ENCODE measurements around the gene ATP2C2. TPM values are rescaled to one million over a fixed set of nuclear protein-coding genes. Genes with fewer than 3 reads are reported as not detected.

The ATP2C2 gene
- total and polyA plus RNA-seq, 9 of the 15 experiments (the other 6 are each of a cell fraction or from before 2014, with no cell fraction given): 0.75 TPM; not detected in 8

DNA sequence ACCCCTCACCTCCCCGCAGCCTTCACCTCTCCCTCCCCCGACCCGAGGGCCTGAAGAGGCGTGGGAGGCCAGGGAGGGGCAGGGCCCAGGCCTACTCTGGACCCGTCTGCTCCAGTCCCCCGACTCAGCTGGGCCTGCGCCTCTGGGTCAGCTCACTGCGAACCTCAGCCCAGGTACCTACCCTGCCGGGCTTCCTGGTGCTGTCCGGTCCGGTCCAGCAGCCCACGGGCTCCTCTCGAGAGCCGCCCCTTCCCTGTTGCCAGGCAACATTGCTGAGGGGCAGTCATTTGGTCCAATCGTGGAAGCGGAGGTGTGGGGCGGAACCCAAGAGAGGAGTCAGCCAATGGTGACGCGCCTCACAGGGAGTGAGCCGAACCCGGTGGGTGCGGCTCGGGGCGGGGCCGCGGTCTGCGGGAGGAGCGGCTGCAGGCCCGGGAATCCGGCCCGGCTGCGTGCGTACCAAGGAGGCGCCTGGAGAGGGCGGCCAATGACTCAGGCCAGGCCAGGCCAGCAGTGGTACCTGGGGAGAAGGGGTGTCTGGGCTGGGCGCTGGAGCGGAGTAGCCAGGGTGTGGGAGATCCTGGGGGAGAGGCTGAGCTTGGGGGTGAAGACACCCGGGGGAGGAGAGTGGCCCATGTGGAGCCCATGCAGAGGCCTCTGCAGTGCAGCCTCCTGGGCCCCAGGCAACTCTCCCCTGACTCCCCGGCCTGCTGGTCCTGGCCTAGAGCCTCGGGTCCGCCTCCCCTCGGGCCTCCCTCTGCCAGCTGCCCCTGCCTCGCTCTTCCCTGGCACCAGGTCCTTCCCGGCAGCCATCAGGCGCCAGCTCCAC is 136.3 kb downstream of the ATP2C2 start, which contains the start of gene MEAK7 (continued):
- TF ChIP-seq, protein P1, sequence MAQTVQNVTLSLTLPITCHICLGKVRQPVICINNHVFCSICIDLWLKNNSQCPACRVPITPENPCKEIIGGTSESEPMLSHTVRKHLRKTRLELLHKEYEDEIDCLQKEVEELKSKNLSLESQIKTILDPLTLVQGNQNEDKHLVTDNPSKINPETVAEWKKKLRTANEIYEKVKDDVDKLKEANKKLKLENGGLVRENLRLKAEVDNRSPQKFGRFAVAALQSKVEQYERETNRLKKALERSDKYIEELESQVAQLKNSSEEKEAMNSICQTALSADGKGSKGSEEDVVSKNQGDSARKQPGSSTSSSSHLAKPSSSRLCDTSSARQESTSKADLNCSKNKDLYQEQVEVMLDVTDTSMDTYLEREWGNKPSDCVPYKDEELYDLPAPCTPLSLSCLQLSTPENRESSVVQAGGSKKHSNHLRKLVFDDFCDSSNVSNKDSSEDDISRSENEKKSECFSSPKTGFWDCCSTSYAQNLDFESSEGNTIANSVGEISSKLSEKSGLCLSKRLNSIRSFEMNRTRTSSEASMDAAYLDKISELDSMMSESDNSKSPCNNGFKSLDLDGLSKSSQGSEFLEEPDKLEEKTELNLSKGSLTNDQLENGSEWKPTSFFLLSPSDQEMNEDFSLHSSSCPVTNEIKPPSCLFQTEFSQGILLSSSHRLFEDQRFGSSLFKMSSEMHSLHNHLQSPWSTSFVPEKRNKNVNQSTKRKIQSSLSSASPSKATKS (CRISPR knock-in tag; IDR thresholded peaks at IDR 0.05): no peak
- no peak for TF ChIP-seq NCOR1 (IDR thresholded peaks at IDR 0.05)
- TF ChIP-seq KDM2B (CRISPR knock-in tag; IDR thresholded peaks at IDR 0.05): no peak
- TF ChIP-seq ZNF175 (CRISPR knock-in tag; IDR thresholded peaks at IDR 0.05; ENCODE audit: low read depth): no peak
- TF ChIP-seq CBX1 (IDR thresholded peaks at IDR 0.05; ENCODE audit: low read depth): peak; percentile 81; the same call in 1 of the 2 replicates
- TF ChIP-seq, protein P2, sequence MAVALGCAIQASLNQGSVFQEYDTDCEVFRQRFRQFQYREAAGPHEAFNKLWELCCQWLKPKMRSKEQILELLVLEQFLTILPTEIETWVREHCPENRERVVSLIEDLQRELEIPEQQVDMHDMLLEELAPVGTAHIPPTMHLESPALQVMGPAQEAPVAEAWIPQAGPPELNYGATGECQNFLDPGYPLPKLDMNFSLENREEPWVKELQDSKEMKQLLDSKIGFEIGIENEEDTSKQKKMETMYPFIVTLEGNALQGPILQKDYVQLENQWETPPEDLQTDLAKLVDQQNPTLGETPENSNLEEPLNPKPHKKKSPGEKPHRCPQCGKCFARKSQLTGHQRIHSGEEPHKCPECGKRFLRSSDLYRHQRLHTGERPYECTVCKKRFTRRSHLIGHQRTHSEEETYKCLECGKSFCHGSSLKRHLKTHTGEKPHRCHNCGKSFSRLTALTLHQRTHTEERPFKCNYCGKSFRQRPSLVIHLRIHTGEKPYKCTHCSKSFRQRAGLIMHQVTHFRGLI (CRISPR knock-in tag; IDR thresholded peaks at IDR 0.05): no peak
- TF ChIP-seq MAFK (IDR thresholded peaks at IDR 0.05; ENCODE audit: low read length): no peak
- TF ChIP-seq, protein P3, sequence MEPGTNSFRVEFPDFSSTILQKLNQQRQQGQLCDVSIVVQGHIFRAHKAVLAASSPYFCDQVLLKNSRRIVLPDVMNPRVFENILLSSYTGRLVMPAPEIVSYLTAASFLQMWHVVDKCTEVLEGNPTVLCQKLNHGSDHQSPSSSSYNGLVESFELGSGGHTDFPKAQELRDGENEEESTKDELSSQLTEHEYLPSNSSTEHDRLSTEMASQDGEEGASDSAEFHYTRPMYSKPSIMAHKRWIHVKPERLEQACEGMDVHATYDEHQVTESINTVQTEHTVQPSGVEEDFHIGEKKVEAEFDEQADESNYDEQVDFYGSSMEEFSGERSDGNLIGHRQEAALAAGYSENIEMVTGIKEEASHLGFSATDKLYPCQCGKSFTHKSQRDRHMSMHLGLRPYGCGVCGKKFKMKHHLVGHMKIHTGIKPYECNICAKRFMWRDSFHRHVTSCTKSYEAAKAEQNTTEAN (CRISPR knock-in tag; IDR thresholded peaks at IDR 0.05): no peak
- TF ChIP-seq RCOR1 (IDR thresholded peaks at IDR 0.05; ENCODE audit: borderline replicate concordance in 1 of 2, low read depth in 2 of 2, low read length in 2 of 2): peak; percentile 9 to 48; a peak in 1 of 4 replicates
- no peak for TF ChIP-seq ZNF41 (CRISPR knock-in tag; conservative IDR thresholded peaks at IDR 0.05)
- TF ChIP-seq, protein P4, sequence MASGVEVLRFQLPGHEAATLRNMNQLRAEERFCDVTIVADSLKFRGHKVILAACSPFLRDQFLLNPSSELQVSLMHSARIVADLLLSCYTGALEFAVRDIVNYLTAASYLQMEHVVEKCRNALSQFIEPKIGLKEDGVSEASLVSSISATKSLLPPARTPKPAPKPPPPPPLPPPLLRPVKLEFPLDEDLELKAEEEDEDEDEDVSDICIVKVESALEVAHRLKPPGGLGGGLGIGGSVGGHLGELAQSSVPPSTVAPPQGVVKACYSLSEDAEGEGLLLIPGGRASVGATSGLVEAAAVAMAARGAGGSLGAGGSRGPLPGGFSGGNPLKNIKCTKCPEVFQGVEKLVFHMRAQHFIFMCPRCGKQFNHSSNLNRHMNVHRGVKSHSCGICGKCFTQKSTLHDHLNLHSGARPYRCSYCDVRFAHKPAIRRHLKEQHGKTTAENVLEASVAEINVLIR (CRISPR knock-in tag; IDR thresholded peaks at IDR 0.05): no peak
- TF ChIP-seq, protein P5, sequence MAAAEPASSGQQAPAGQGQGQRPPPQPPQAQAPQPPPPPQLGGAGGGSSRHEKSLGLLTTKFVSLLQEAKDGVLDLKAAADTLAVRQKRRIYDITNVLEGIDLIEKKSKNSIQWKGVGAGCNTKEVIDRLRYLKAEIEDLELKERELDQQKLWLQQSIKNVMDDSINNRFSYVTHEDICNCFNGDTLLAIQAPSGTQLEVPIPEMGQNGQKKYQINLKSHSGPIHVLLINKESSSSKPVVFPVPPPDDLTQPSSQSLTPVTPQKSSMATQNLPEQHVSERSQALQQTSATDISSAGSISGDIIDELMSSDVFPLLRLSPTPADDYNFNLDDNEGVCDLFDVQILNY (CRISPR knock-in tag; IDR thresholded peaks at IDR 0.05): peak; percentile 34; the same call in 1 of the 2 replicates
- TF ChIP-seq HSF4 (CRISPR knock-in tag; IDR thresholded peaks at IDR 0.05; ENCODE audit: borderline replicate concordance): no peak
- TF ChIP-seq ELF1 (tag; IDR thresholded peaks at IDR 0.05): no peak
- peak; percentile 50 for TF ChIP-seq ZFP36 (IDR thresholded peaks at IDR 0.05; ENCODE audit: low read depth, low read length, partially characterized antibody)
- no peak for TF ChIP-seq ZC3H11A (IDR thresholded peaks at IDR 0.05; ENCODE audit: low read depth, low read length)
- TF ChIP-seq ZC3H8 (IDR thresholded peaks at IDR 0.05): no peak
- TF ChIP-seq RBM39 (optimal IDR thresholded peaks at IDR 0.05; ENCODE audit: low read depth, low read length): no peak
- TF ChIP-seq, protein P6, sequence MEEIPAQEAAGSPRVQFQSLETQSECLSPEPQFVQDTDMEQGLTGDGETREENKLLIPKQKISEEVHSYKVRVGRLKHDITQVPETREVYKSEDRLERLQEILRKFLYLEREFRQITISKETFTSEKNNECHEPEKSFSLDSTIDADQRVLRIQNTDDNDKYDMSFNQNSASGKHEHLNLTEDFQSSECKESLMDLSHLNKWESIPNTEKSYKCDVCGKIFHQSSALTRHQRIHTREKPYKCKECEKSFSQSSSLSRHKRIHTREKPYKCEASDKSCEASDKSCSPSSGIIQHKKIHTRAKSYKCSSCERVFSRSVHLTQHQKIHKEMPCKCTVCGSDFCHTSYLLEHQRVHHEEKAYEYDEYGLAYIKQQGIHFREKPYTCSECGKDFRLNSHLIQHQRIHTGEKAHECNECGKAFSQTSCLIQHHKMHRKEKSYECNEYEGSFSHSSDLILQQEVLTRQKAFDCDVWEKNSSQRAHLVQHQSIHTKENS (CRISPR knock-in tag; IDR thresholded peaks at IDR 0.05): no peak

Measured in K562 (cell line).